ENCODE results near the gene ZNF618. TPM values are rescaled to one million over a fixed set of nuclear protein-coding genes. Genes with fewer than 3 reads are reported as not detected.

Gene ZNF618
- total RNA-seq, 1 donor, result 13.6 TPM

- no peak for TF ChIP-seq CTCF (IDR thresholded peaks at IDR 0.05; ENCODE audit: insufficient read depth, low read length)
- no peak for DNase-seq (ENCODE audit: low read depth)
- no peak overlapping the region for H3K4me3 ChIP-seq (ENCODE audit: low read depth, low read length)
Measured at GRCh38 chr9:114049441-114050225, 173.5 kb downstream of the ZNF618 start.

- no peak for DNase-seq (ENCODE audit: low read depth)
- TF ChIP-seq CTCF (IDR thresholded peaks at IDR 0.05; ENCODE audit: insufficient read depth, low read length), result no peak
Measured at GRCh38 chr9:114050226-114050568, 174.1 kb downstream of the ZNF618 start.

GRCh38 chr9:114050646-114051045 is 174.5 kb downstream of the ZNF618 start:
- no peak for TF ChIP-seq CTCF (IDR thresholded peaks at IDR 0.05; ENCODE audit: insufficient read depth, low read length)
- no peak overlapping the region for H3K4me3 ChIP-seq (ENCODE audit: low read depth, low read length)
- DNase-seq (ENCODE audit: low read depth), result no peak

More at GRCh38 chr9:114050226-114050568, 174.1 kb downstream of the ZNF618 start:
- H3K4me3 ChIP-seq (ENCODE audit: low read depth, low read length), result no peak overlapping the region

- DNase-seq (ENCODE audit: low read depth), result no peak
Measured at GRCh38 chr9:114051281-114051680, 175.2 kb downstream of the ZNF618 start.

GRCh38 chr9:114051706-114052105 is 175.6 kb downstream of the ZNF618 start:
- DNase-seq (ENCODE audit: low read depth), result no peak
- no peak for TF ChIP-seq CTCF (IDR thresholded peaks at IDR 0.05; ENCODE audit: insufficient read depth, low read length)
- H3K4me3 ChIP-seq (ENCODE audit: low read depth, low read length), result no peak overlapping the region

More at GRCh38 chr9:114051281-114051680, 175.2 kb downstream of the ZNF618 start:
- no peak for TF ChIP-seq CTCF (IDR thresholded peaks at IDR 0.05; ENCODE audit: insufficient read depth, low read length)
- no peak overlapping the region for H3K4me3 ChIP-seq (ENCODE audit: low read depth, low read length)

GRCh38 chr9:114053246-114054005 is 177.3 kb downstream of the ZNF618 start:
- TF ChIP-seq CTCF (IDR thresholded peaks at IDR 0.05; ENCODE audit: insufficient read depth, low read length), result no peak
- DNase-seq (ENCODE audit: low read depth), result no peak
- H3K4me3 ChIP-seq (ENCODE audit: low read depth, low read length), result no peak overlapping the region

Measured in fibroblast of the aortic adventitia (primary cell).